MM.1S (cell line): ENCODE data around the gene PSENEN.

ENCODE experiments used
- DNase-seq: peaks from one replicate; pipeline ENCODE4 v3.0.0-alpha.2; 2015
- H2AFZ ChIP-seq: fragments of 300-600 bp; sonication (generic); 2 replicates; pipeline ENCODE4 v1.6.0; 2016; ENCODE audit warnings: antibody characterized with exemption, low read length
- H3F3A ChIP-seq: fragments of 300-600 bp; sonication (generic); 2 replicates; pipeline ENCODE4 v1.6.1; 2016; ENCODE audit warnings: mild to moderate bottlenecking, antibody characterized with exemption, low read length, moderate library complexity, mixed read lengths; ENCODE audit not compliant: insufficient read depth
- H3K27ac ChIP-seq: fragments of 300-600 bp; sonication (generic); 2 replicates; pipeline ENCODE4 v1.5.1; 2016; ENCODE audit warnings: mild to moderate bottlenecking, low read length
- H3K27me3 ChIP-seq: fragments of 300-600 bp; sonication (generic); replicated peaks from 2 replicates; pipeline ENCODE4 v1.6.0; 2016; ENCODE audit warnings: low read length; ENCODE audit not compliant: insufficient read depth
- H3K36me3 ChIP-seq: fragments of 300-600 bp; sonication (generic); replicated peaks from 2 replicates; pipeline ENCODE4 v1.6.1; 2016; ENCODE audit warnings: mild to moderate bottlenecking, low read length, mixed read lengths; ENCODE audit not compliant: insufficient read depth
- H3K4me1 ChIP-seq: fragments of 300-600 bp; sonication (generic); 2 replicates; pipeline ENCODE4 v1.6.1; 2016; ENCODE audit warnings: low read length, mixed read lengths
- H3K4me2 ChIP-seq: fragments of 300-600 bp; sonication (generic); 2 replicates; pipeline ENCODE4 v1.6.0; 2016; ENCODE audit warnings: low read depth, low read length
- H3K4me3 ChIP-seq: fragments of 300-600 bp; sonication (generic); 2 replicates; pipeline ENCODE4 v1.5.1; 2016; ENCODE audit warnings: low read length, mixed read lengths
- H3K79me2 ChIP-seq: fragments of 300-600 bp; sonication (generic); 2 replicates; pipeline ENCODE4 v1.6.1; 2016; ENCODE audit warnings: mixed run types, low read length, mixed read lengths
- H3K9ac ChIP-seq: fragments of 300-600 bp; sonication (generic); 2 replicates; pipeline ENCODE4 v1.6.1; 2016; ENCODE audit warnings: low read length, mixed read lengths
- H3K9me2 ChIP-seq: fragments of 300-600 bp; sonication (generic); replicated peaks from 2 replicates; pipeline ENCODE4 v1.6.1; 2016; ENCODE audit warnings: mild to moderate bottlenecking, low read length, mixed read lengths; ENCODE audit not compliant: insufficient read depth
- H3K9me3 ChIP-seq: fragments of 300-600 bp; sonication (generic); replicated peaks from 2 replicates; pipeline ENCODE4 v1.6.1; 2016; ENCODE audit warnings: mild to moderate bottlenecking, low read length, mixed read lengths; ENCODE audit not compliant: insufficient read depth
- H4K20me1 ChIP-seq: fragments of 300-600 bp; sonication (generic); 2 replicates; pipeline ENCODE4 v1.6.1; 2016; ENCODE audit warnings: mild to moderate bottlenecking, low read length, moderate library complexity, mixed read lengths; ENCODE audit not compliant: insufficient read depth
- CTCF ChIP-seq: fragments of 300-600 bp; sonication (generic); IDR thresholded peaks from 2 replicates; pipeline ENCODE4 v1.5.1; 2016; ENCODE audit warnings: antibody characterized with exemption, low read length, mixed read lengths
- EZH2 ChIP-seq: fragments of 300-600 bp; sonication (generic); optimal IDR thresholded peaks from 2 replicates; pipeline ENCODE3; 2017; ENCODE audit warnings: low read depth, mild to moderate bottlenecking, antibody characterized with exemption, low read length, mixed read lengths
- EZH2phosphoT487 ChIP-seq: fragments of 300-600 bp; sonication (generic); IDR thresholded peaks from 2 replicates; pipeline ENCODE4 v1.6.1; 2018; ENCODE audit warnings: antibody characterized with exemption, low read length

The PSENEN gene

GRCh38 chr19:35713506-35713850 is 32.0 kb upstream of the PSENEN start:
- no peaks in the 10 kb centered on the region for H3K36me3 ChIP-seq
- no peaks in the 10 kb centered on the region for H4K20me1 ChIP-seq
- DNase-seq: no peak
- TF ChIP-seq CTCF (no peak), EZH2 (no peak), EZH2phosphoT487 (no peak)
- peaks cover 3% of the 10 kb centered on the region for H3K79me2 ChIP-seq
- H3K27ac ChIP-seq: no peak overlapping the region
- H3F3A ChIP-seq: peaks cover 7% of the 10 kb centered on the region; the same call in 1 of the 2 replicates
- H2AFZ ChIP-seq: no peak overlapping the region
- no peaks in the 10 kb centered on the region for H3K9me3 ChIP-seq
- peaks cover 11% of the 10 kb centered on the region for H3K4me1 ChIP-seq
- H3K27me3 ChIP-seq: peaks cover 44% of the 10 kb centered on the region
- no peak overlapping the region for H3K4me3 ChIP-seq
- H3K9me2 ChIP-seq: no peaks in the 10 kb centered on the region
- H3K4me2 ChIP-seq: no peak overlapping the region
- no peak overlapping the region for H3K9ac ChIP-seq

- peaks cover 39% of the 10 kb centered on the region for H3K27me3 ChIP-seq
- no peak for DNase-seq
- no peaks in the 10 kb centered on the region for H3K9me2 ChIP-seq
- H3K4me1 ChIP-seq: peaks cover 13% of the 10 kb centered on the region
- H3K36me3 ChIP-seq: no peaks in the 10 kb centered on the region
- no peak overlapping the region for H3K4me3 ChIP-seq
- H4K20me1 ChIP-seq: no peaks in the 10 kb centered on the region
- no peak overlapping the region for H2AFZ ChIP-seq
- no peak overlapping the region for H3K27ac ChIP-seq
- no peak for TF ChIP-seq EZH2
- TF ChIP-seq CTCF: no peak
- TF ChIP-seq EZH2phosphoT487: no peak
- peaks cover 7% of the 10 kb centered on the region; the same call in 1 of the 2 replicates for H3F3A ChIP-seq
- H3K9me3 ChIP-seq: no peaks in the 10 kb centered on the region
- H3K9ac ChIP-seq: no peak overlapping the region
- H3K4me2 ChIP-seq: no peak overlapping the region
- H3K79me2 ChIP-seq: peaks cover 9% of the 10 kb centered on the region
Observed at GRCh38 chr19:35713904-35714495, 31.5 kb upstream of the PSENEN start.

GRCh38 chr19:35714601-35715354 is 30.7 kb upstream of the PSENEN start:
- H3K79me2 ChIP-seq: peaks cover 16% of the 10 kb centered on the region
- TF ChIP-seq EZH2: no peak
- TF ChIP-seq CTCF: no peak
- TF ChIP-seq EZH2phosphoT487: no peak
- H3K9ac ChIP-seq: no peak overlapping the region
- no peak for DNase-seq
- no peak overlapping the region for H3K27ac ChIP-seq
- H4K20me1 ChIP-seq: no peaks in the 10 kb centered on the region
- H3K9me3 ChIP-seq: no peaks in the 10 kb centered on the region
- no peaks in the 10 kb centered on the region for H3K9me2 ChIP-seq
- no peaks in the 10 kb centered on the region for H3K36me3 ChIP-seq
- H3K4me2 ChIP-seq: no peak overlapping the region
- peaks cover 14% of the 10 kb centered on the region for H3K4me1 ChIP-seq
- H3K4me3 ChIP-seq: no peak overlapping the region
- H3F3A ChIP-seq: peaks cover 7% of the 10 kb centered on the region; the same call in 1 of the 2 replicates
- H3K27me3 ChIP-seq: peaks cover 33% of the 10 kb centered on the region
- no peak overlapping the region for H2AFZ ChIP-seq
